ENCODE measurements around the gene DDHD1. TPM values are rescaled to one million over a fixed set of nuclear protein-coding genes. Genes with fewer than 3 reads are reported as not detected.

Gene DDHD1
- total RNA-seq, 1 experiment from 2014 or later, result 10.6 TPM

- TF ChIP-seq SIN3A (IDR thresholded peaks at IDR 0.05; ENCODE audit: borderline replicate concordance, insufficient read depth, low read depth, low read length), result no peak
- no peak for TF ChIP-seq TCF7L2 (IDR thresholded peaks at IDR 0.05; ENCODE audit: low read depth, low read length)
- TF ChIP-seq REST (IDR thresholded peaks at IDR 0.05; ENCODE audit: insufficient read depth in 1 of 2, low read depth in 2 of 2, low read length in 1 of 2), result no peak
- TF ChIP-seq POLR2AphosphoS5 (IDR thresholded peaks at IDR 0.05; ENCODE audit: low read depth, low read length), result no peak
- no peak for TF ChIP-seq CTCF (IDR thresholded peaks at IDR 0.05)
- H3K27me3 ChIP-seq (ENCODE audit: control insufficient read depth, insufficient read depth, low read length), result no peaks in the 10 kb centered on the region
- ChIA-PET POLR2A (no interaction called here), CTCF (no interaction called here)
- DNase-seq (ENCODE audit: low read depth, low spot score) (no peak), ATAC-seq (no peak)
- H3K27ac ChIP-seq (ENCODE audit: low read length), result no peak overlapping the region
- no peaks in the 10 kb centered on the region; the same call in 1 of the 2 replicates for H3K4me1 ChIP-seq (ENCODE audit: control insufficient read depth, insufficient read depth, low read length)
- in situ Hi-C loops (cut with HindIII; ENCODE audit: low pct_unique_long_range_greater_than_20kb, low sequenced_read_pairs) (no loop called here), intact Hi-C loops (cut with micrococcal nuclease; ENCODE audit: unreplicated experiment) (no loop called here)
- no peaks in the 10 kb centered on the region for H3K36me3 ChIP-seq (ENCODE audit: control insufficient read depth, insufficient read depth, low read length)
- no TSS peak for BruUV-seq (replicated peaks)
- H3K9me3 ChIP-seq (ENCODE audit: control insufficient read depth, insufficient read depth, low read depth, low read length), result no peaks in the 10 kb centered on the region
- no peak overlapping the region for H3K4me3 ChIP-seq (ENCODE audit: low read depth in 2 of 2, low read length in 2 of 2)
Measured at GRCh38 chr14:53023325-53023724, 129.8 kb downstream of the DDHD1 start.

GRCh38 chr14:53022593-53022992 lies 130.5 kb downstream of the DDHD1 start:
- no peak for ATAC-seq
- intact Hi-C loops (cut with micrococcal nuclease; ENCODE audit: unreplicated experiment), result no loop called here
- POLR2A ChIA-PET, result no interaction called here

More at GRCh38 chr14:53022593-53022992, 130.5 kb downstream of the DDHD1 start:
- Histone ChIP-seq H3K27me3 (ENCODE audit: control insufficient read depth, insufficient read depth, low read length) (no peaks in the 10 kb centered on the region), H3K9me3 (ENCODE audit: control insufficient read depth, insufficient read depth, low read depth, low read length) (no peaks in the 10 kb centered on the region), H3K36me3 (ENCODE audit: control insufficient read depth, insufficient read depth, low read length) (no peaks in the 10 kb centered on the region), H3K27ac (ENCODE audit: low read length) (no peak overlapping the region), H3K4me3 (ENCODE audit: low read depth in 2 of 2, low read length in 2 of 2) (no peak overlapping the region), H3K4me1 (ENCODE audit: control insufficient read depth, insufficient read depth, low read length) (no peaks in the 10 kb centered on the region; the same call in 1 of the 2 replicates)
- CTCF ChIA-PET, result no interaction called here
- BruUV-seq (replicated peaks), result no TSS peak
- TF ChIP-seq TCF7L2 (IDR thresholded peaks at IDR 0.05; ENCODE audit: low read depth, low read length), result no peak
- no peak for TF ChIP-seq CTCF (IDR thresholded peaks at IDR 0.05)
- no peak for TF ChIP-seq REST (IDR thresholded peaks at IDR 0.05; ENCODE audit: insufficient read depth in 1 of 2, low read depth in 2 of 2, low read length in 1 of 2)
- TF ChIP-seq POLR2AphosphoS5 (IDR thresholded peaks at IDR 0.05; ENCODE audit: low read depth, low read length), result no peak
- no peak for TF ChIP-seq SIN3A (IDR thresholded peaks at IDR 0.05; ENCODE audit: borderline replicate concordance, insufficient read depth, low read depth, low read length)
- in situ Hi-C loops (cut with HindIII; ENCODE audit: low pct_unique_long_range_greater_than_20kb, low sequenced_read_pairs), result no loop called here
- no peak for DNase-seq (ENCODE audit: low read depth, low spot score)
